VCaP (cell line): Measurements from ENCODE around the gene WWOX.

Experiments used
- H3K27ac ChIP-seq: fragments of 450-650 bp; 2 replicates; pipeline ENCODE4 v1.5.1; 2017
- CTCF ChIP-seq: fragments of 450-650 bp; conservative IDR thresholded peaks from 2 replicates; pipeline ENCODE4 v1.5.1; 2017; ENCODE audit warnings: mild to moderate bottlenecking, moderate library complexity

Gene WWOX

GRCh38 chr16:78242239-78242630 lies 142.8 kb downstream of the WWOX start:
- H3K27ac ChIP-seq, result no peak overlapping the region
- no peak for TF ChIP-seq CTCF

- TF ChIP-seq CTCF, result no peak
- no peak overlapping the region for H3K27ac ChIP-seq
Measured at GRCh38 chr16:78244131-78244895, 144.9 kb downstream of the WWOX start.

DNA sequence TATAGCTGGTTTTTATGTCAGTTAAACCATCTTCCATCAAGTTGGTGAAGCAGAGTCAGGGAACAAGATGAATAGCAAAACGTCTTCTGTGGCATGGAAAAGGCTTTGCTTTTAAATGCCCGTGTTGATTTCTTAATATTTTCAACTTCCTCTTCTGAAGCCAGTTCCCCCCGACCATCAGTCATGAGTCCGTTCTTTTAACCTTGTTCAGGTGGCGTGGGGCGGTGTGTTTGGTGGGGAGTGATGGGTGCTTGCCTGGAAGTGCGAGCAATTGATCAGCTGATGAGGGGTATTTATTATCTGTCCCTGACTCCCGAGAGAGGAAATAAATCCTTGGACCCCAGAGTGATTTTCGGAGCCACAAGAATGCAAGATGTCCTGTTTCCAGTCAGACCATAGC lies 147.1 kb downstream of the WWOX start:
- no peak for TF ChIP-seq CTCF
- H3K27ac ChIP-seq, result no peak overlapping the region

DNA sequence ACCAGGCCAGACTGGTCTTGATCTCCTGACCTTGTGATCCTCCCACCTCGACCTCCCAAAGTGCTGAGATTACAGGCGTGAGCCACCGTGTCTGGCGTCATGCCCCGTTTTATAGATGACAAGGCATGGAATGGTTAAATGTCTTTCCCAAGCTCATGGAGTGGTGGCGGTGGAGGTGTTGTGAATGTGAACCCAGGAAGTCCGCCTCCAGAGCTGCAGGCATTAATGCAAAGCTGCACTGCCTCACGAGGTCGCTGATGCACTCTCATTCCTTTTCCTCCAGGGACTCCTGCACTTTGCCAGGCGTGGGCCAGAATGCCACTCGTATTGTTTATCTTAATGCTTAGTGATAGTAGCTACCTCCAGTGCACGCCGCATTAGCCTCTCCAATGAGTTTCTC lies 149.6 kb downstream of the WWOX start:
- TF ChIP-seq CTCF, result no peak

GRCh38 chr16:78249832-78250231 lies 150.4 kb downstream of the WWOX start:
- TF ChIP-seq CTCF, result no peak
- H3K27ac ChIP-seq, result no peak overlapping the region

More for the DNA sequence above, 149.6 kb downstream of the WWOX start:
- H3K27ac ChIP-seq, result no peak overlapping the region

DNA sequence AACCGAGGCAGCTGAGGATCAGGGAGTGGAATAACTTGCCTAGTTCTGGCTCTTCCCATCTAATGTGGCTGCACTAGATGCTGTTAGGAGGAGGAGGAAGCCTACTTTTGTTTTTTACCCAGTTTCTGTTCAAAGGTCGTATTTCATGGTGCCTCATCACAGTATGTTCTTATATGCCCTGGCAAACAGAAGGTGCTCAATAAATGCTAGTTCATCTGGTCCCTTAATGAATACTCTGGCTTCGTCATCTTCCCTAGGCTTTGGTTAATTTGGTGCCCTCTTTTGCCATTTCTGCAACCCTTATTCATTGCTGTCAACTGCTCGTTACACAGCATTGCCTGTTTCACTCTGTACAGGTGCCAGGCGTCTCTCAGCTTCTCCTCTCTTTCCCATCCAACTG lies 151.7 kb downstream of the WWOX start:
- no peak overlapping the region for H3K27ac ChIP-seq
- TF ChIP-seq CTCF, result no peak

DNA sequence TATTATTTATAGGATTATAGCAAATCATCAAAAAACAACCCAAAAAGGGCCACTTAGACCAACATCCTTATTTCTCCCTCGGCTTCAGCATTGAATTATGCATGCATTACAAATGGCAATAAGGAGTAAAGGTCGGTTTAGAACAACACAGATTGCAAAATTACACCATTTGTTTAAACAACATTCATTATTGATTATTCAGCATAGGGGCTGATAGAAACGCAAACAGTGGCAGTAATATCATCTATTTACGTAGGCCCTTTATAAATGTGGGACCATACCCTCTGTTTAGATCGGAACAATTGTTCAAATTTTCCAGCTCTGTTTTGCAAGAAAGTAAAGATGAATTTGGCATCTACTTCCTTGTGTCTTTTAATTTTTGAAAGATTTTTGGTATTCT lies 153.3 kb downstream of the WWOX start:
- no peak overlapping the region for H3K27ac ChIP-seq
- no peak for TF ChIP-seq CTCF
